SK-N-SH treated with all-trans-retinoic acid at 6 μM for 48 hours (cell line): Measurements from ENCODE around the gene LIPK.

Experiments used
- ATAC-seq: fragments of 200-7000 bp; cut with Tn5 transposase; 3 replicates; pipeline ENCODE4 v1.9.1; 2020; ENCODE audit warnings: mild to moderate bottlenecking, moderate library complexity
- BACH2 ChIP-seq: fragments of 250-450 bp; sonication (Bioruptor Pico); IDR thresholded peaks from 2 replicates; pipeline ENCODE4 v1.9.0; 2021; ENCODE audit warnings: mild to moderate bottlenecking, borderline replicate concordance
- CSDC2 ChIP-seq: fragments of 250-450 bp; sonication (Bioruptor Pico); IDR thresholded peaks from 2 replicates; pipeline ENCODE4 v1.5.0; 2020; ENCODE audit warnings: mild to moderate bottlenecking, moderate library complexity
- GLIS3 ChIP-seq: fragments of 250-450 bp; sonication (Bioruptor Pico); IDR thresholded peaks from 2 replicates; pipeline ENCODE4 v1.5.0; 2020; ENCODE audit warnings: mild to moderate bottlenecking, moderate library complexity
- ISL1 ChIP-seq: fragments of 250-450 bp; sonication (Bioruptor Pico); IDR thresholded peaks from 2 replicates; pipeline ENCODE4 v2.1.2; 2022; ENCODE audit warnings: mild to moderate bottlenecking, moderate library complexity
- OSR1 ChIP-seq: fragments of 250-450 bp; sonication (Bioruptor Pico); IDR thresholded peaks from 2 replicates; pipeline ENCODE4 v1.8.0; 2022; ENCODE audit warnings: moderate library complexity, mild to moderate bottlenecking, inconsistent platforms
- PATZ1 ChIP-seq: fragments of 250-450 bp; sonication (Bioruptor Pico); IDR thresholded peaks from 2 replicates; pipeline ENCODE4 v1.8.0; 2020; ENCODE audit warnings: mild to moderate bottlenecking, moderate library complexity, borderline replicate concordance
- PPARA ChIP-seq: fragments of 250-450 bp; sonication (Bioruptor Pico); IDR thresholded peaks from 2 replicates; pipeline ENCODE4 v1.5.0; 2020; ENCODE audit warnings: mild to moderate bottlenecking, borderline replicate concordance
- RARB ChIP-seq: fragments of 250-450 bp; sonication (Bioruptor Pico); IDR thresholded peaks from 2 replicates; pipeline ENCODE4 v1.8.0; 2021; ENCODE audit warnings: mild to moderate bottlenecking, moderate library complexity
- SNAI2 ChIP-seq: fragments of 250-450 bp; sonication (Bioruptor Pico); IDR thresholded peaks from 2 replicates; pipeline ENCODE4 v1.5.0; 2020; ENCODE audit warnings: mild to moderate bottlenecking, moderate library complexity
- TCF4 ChIP-seq: fragments of 250-450 bp; sonication (Bioruptor Pico); IDR thresholded peaks from 2 replicates; pipeline ENCODE4 v1.8.0; 2021; ENCODE audit warnings: mild to moderate bottlenecking, moderate library complexity, borderline replicate concordance
- TOX ChIP-seq: fragments of 250-450 bp; sonication (Bioruptor Pico); IDR thresholded peaks from 2 replicates; pipeline ENCODE4 v1.8.0; 2021; ENCODE audit warnings: mild to moderate bottlenecking, moderate library complexity, borderline replicate concordance
- ZC3H10 ChIP-seq: fragments of 250-450 bp; sonication (Bioruptor Pico); IDR thresholded peaks from 2 replicates; pipeline ENCODE4 v1.5.1; 2021; ENCODE audit warnings: mild to moderate bottlenecking, moderate library complexity
- ZFP3 ChIP-seq: fragments of 250-450 bp; sonication (Bioruptor Pico); IDR thresholded peaks from 2 replicates; pipeline ENCODE4 v1.5.0; 2020; ENCODE audit warnings: mild to moderate bottlenecking, moderate library complexity
- ZFP30 ChIP-seq: fragments of 450-650 bp; formaldehyde crosslinking; IDR thresholded peaks from 2 replicates; pipeline ENCODE4 v1.5.0; 2022; ENCODE audit warnings: mild to moderate bottlenecking, moderate library complexity
- ZNF565 ChIP-seq: fragments of 450-650 bp; formaldehyde crosslinking; conservative IDR thresholded peaks from 2 replicates; pipeline ENCODE4 v1.5.0; 2020; ENCODE audit warnings: low read depth, mild to moderate bottlenecking, moderate library complexity
- ZNF70 ChIP-seq: fragments of 450-650 bp; formaldehyde crosslinking; IDR thresholded peaks from 2 replicates; pipeline ENCODE4 v1.5.0; 2020; ENCODE audit warnings: mild to moderate bottlenecking, moderate library complexity
- TF ChIP-seq, protein P1 (sequence below): fragments of 250-450 bp; sonication (Bioruptor Pico); IDR thresholded peaks from 2 replicates; pipeline ENCODE4 v1.8.0; 2021; ENCODE audit warnings: low read depth, mild to moderate bottlenecking, moderate library complexity, borderline replicate concordance
- TF ChIP-seq, protein P2 (sequence below): fragments of 250-450 bp; sonication (Bioruptor Pico); IDR thresholded peaks from 2 replicates; pipeline ENCODE4 v1.5.0; 2020; ENCODE audit warnings: mild to moderate bottlenecking, moderate library complexity
- TF ChIP-seq, protein P3 (sequence below): fragments of 250-450 bp; sonication (Bioruptor Pico); IDR thresholded peaks from 2 replicates; pipeline ENCODE4 v1.5.1; 2021; ENCODE audit warnings: mild to moderate bottlenecking, moderate library complexity
- TF ChIP-seq, protein P4 (sequence below): fragments of 250-450 bp; sonication (Bioruptor Pico); IDR thresholded peaks from 2 replicates; pipeline ENCODE4 v1.5.1; 2020; ENCODE audit warnings: low read depth, mild to moderate bottlenecking, moderate library complexity

Gene LIPK

GRCh38 chr10:88664142-88664541 is 41.9 kb upstream of the LIPK start, which contains the start of gene LIPF:
Gene LIPF (plus strand): TSS chr10:88664442. CDS start chr10:88667298, 2,856 bp downstream.
- TF ChIP-seq, protein P1, sequence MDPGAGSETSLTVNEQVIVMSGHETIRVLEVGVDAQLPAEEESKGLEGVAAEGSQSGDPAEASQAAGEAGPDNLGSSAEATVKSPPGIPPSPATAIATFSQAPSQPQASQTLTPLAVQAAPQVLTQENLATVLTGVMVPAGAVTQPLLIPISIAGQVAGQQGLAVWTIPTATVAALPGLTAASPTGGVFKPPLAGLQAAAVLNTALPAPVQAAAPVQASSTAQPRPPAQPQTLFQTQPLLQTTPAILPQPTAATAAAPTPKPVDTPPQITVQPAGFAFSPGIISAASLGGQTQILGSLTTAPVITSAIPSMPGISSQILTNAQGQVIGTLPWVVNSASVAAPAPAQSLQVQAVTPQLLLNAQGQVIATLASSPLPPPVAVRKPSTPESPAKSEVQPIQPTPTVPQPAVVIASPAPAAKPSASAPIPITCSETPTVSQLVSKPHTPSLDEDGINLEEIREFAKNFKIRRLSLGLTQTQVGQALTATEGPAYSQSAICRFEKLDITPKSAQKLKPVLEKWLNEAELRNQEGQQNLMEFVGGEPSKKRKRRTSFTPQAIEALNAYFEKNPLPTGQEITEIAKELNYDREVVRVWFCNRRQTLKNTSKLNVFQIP (CRISPR knock-in tag): no peak
- no peak for TF ChIP-seq SNAI2 (CRISPR knock-in tag)
- TF ChIP-seq ZNF70 (CRISPR knock-in tag): no peak
- TF ChIP-seq PATZ1 (CRISPR knock-in tag): no peak
- no peak for TF ChIP-seq GLIS3 (CRISPR knock-in tag)
- TF ChIP-seq, protein P2, sequence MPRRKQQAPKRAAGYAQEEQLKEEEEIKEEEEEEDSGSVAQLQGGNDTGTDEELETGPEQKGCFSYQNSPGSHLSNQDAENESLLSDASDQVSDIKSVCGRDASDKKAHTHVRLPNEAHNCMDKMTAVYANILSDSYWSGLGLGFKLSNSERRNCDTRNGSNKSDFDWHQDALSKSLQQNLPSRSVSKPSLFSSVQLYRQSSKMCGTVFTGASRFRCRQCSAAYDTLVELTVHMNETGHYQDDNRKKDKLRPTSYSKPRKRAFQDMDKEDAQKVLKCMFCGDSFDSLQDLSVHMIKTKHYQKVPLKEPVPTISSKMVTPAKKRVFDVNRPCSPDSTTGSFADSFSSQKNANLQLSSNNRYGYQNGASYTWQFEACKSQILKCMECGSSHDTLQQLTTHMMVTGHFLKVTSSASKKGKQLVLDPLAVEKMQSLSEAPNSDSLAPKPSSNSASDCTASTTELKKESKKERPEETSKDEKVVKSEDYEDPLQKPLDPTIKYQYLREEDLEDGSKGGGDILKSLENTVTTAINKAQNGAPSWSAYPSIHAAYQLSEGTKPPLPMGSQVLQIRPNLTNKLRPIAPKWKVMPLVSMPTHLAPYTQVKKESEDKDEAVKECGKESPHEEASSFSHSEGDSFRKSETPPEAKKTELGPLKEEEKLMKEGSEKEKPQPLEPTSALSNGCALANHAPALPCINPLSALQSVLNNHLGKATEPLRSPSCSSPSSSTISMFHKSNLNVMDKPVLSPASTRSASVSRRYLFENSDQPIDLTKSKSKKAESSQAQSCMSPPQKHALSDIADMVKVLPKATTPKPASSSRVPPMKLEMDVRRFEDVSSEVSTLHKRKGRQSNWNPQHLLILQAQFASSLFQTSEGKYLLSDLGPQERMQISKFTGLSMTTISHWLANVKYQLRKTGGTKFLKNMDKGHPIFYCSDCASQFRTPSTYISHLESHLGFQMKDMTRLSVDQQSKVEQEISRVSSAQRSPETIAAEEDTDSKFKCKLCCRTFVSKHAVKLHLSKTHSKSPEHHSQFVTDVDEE: no peak
- TF ChIP-seq ZFP30 (CRISPR knock-in tag): no peak
- TF ChIP-seq BACH2 (CRISPR knock-in tag): no peak
- TF ChIP-seq CSDC2 (CRISPR knock-in tag): no peak
- TF ChIP-seq, protein P3, sequence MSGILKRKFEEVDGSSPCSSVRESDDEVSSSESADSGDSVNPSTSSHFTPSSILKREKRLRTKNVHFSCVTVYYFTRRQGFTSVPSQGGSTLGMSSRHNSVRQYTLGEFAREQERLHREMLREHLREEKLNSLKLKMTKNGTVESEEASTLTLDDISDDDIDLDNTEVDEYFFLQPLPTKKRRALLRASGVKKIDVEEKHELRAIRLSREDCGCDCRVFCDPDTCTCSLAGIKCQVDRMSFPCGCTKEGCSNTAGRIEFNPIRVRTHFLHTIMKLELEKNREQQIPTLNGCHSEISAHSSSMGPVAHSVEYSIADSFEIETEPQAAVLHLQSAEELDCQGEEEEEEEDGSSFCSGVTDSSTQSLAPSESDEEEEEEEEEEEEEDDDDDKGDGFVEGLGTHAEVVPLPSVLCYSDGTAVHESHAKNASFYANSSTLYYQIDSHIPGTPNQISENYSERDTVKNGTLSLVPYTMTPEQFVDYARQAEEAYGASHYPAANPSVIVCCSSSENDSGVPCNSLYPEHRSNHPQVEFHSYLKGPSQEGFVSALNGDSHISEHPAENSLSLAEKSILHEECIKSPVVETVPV (CRISPR knock-in tag): no peak
- no peak for TF ChIP-seq ZNF565 (CRISPR knock-in tag)
- no peak for TF ChIP-seq RARB
- no peak for TF ChIP-seq PPARA (CRISPR knock-in tag)
- no peak for TF ChIP-seq ZFP3 (CRISPR knock-in tag)
- TF ChIP-seq TCF4 (CRISPR knock-in tag): no peak
- TF ChIP-seq ZC3H10 (CRISPR knock-in tag): no peak
- no peak for TF ChIP-seq TOX (CRISPR knock-in tag)
- no peak for TF ChIP-seq ISL1 (CRISPR knock-in tag)
- TF ChIP-seq OSR1 (CRISPR knock-in tag): no peak
- no peak for ATAC-seq

DNA sequence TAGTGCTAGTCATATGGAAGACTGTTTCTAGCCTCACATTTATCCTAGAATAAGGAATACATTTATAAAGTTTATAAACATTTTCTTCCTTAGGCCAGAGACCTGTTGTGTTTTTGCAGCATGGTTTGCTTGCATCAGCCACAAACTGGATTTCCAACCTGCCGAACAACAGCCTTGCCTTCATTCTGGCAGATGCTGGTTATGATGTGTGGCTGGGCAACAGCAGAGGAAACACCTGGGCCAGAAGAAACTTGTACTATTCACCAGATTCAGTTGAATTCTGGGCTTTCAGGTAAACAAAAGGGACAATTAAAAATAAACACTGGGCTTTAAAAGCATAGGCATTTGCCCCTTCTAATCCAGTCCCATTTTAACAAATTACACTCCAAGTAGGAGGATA is 37.6 kb upstream of the LIPK start:
- TF ChIP-seq PATZ1 (CRISPR knock-in tag): no peak
- TF ChIP-seq, protein P3 (CRISPR knock-in tag): no peak
- TF ChIP-seq, protein P4, sequence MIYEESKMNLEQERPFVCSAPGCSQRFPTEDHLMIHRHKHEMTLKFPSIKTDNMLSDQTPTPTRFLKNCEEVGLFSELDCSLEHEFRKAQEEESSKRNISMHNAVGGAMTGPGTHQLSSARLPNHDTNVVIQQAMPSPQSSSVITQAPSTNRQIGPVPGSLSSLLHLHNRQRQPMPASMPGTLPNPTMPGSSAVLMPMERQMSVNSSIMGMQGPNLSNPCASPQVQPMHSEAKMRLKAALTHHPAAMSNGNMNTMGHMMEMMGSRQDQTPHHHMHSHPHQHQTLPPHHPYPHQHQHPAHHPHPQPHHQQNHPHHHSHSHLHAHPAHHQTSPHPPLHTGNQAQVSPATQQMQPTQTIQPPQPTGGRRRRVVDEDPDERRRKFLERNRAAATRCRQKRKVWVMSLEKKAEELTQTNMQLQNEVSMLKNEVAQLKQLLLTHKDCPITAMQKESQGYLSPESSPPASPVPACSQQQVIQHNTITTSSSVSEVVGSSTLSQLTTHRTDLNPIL: no peak
- TF ChIP-seq RARB: no peak
- TF ChIP-seq ZNF565 (CRISPR knock-in tag): no peak
- no peak for TF ChIP-seq ZNF70 (CRISPR knock-in tag)
- TF ChIP-seq ZFP3 (CRISPR knock-in tag): no peak
- TF ChIP-seq CSDC2 (CRISPR knock-in tag): no peak
- TF ChIP-seq ZFP30 (CRISPR knock-in tag): no peak
- no peak for TF ChIP-seq PPARA (CRISPR knock-in tag)
- no peak for TF ChIP-seq TOX (CRISPR knock-in tag)
- TF ChIP-seq TCF4 (CRISPR knock-in tag): no peak
- no peak for ATAC-seq
